ENCODE results near the gene GNG4. TPM values are rescaled to one million over a fixed set of nuclear protein-coding genes. Genes with fewer than 3 reads are reported as not detected.

Gene GNG4
- total RNA-seq, 3 donors from 2014 or later, result 0.15 to 2.9 TPM; not detected in 1

DNA sequence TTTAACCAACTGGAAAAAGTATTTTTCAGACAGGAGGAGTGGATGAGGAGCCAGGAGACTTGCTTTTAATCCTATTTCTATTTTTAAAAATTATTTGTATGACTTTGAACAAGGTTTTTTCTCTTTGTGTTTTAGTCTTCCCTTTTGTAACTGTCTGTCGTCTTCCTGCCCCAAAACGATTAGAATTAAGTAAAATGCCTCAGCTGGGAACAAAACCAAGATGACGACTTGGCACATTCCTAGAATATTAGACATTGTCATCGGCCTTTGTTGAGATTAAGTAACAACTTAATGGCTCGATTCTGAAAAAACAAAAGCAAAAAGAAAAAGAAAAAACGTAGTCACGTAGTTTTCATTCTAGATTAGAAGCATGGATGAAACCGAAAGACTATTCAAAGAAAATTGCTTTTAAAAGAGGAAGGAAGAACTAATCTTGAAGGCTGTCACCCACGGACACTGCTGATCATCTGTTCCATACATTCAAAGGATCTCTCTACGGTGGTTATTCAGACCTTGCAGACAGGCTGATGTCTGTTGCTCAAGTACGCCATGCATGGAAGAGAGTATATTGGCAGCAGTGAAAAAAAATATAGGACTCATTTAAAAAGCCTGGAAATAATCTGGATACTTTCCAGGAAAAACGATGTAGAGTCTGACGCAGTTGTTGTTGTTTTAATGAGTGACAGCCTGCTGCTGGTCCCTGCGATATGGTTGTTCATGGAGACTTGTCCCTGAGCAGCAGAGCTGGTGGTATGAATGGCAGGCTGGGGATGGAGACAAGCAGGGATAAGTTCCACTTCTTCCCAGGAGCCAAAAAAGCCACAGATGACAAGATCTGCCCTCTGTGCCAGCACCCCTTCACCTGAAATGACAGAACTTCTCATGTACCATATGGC, 16.8 kb downstream of the GNG4 start:
- Histone ChIP-seq H3K36me3 (no peaks in the 10 kb centered on the region), H3K4me1 (no peaks in the 10 kb centered on the region), H3K27ac (no peak overlapping the region), H3K9me3 (no peaks in the 10 kb centered on the region), H3K4me3 (peak overlapping the region; percentile 12 to 54 (median 29)), H3K27me3 (no peaks in the 10 kb centered on the region)
- DNase-seq (ENCODE audit: low spot score in 2 of 2), result no peak
- TF ChIP-seq POLR2A (IDR thresholded peaks at IDR 0.05) (no peak), POLR2AphosphoS5 (IDR thresholded peaks at IDR 0.05) (no peak)
- intact Hi-C loops (cut with DNase I; ENCODE audit: low total_unique reads), result no loop called here

DNA sequence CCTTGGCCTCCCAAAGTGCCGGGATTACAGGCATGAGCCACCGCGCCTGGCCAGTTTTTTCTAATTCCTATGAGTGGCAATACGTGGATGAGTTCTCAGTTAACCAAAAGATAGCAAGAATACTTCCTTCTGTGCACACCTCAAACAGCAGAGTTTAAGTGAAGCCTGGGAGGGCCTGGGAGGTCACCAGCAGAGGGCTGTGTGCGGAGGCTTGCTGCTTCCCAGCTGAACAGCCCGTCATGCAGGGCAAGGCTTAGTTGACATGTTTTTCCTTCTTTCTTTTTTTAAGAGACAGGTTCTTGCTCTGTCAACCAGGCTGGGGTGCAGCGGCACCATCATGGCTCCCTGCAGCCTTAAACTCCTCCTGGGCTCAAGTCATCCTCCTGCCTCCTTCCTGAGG, 17.8 kb downstream of the GNG4 start:
- TF ChIP-seq POLR2AphosphoS5 (IDR thresholded peaks at IDR 0.05) (no peak), POLR2A (IDR thresholded peaks at IDR 0.05) (no peak)
- TF ChIP-seq, protein P1, sequence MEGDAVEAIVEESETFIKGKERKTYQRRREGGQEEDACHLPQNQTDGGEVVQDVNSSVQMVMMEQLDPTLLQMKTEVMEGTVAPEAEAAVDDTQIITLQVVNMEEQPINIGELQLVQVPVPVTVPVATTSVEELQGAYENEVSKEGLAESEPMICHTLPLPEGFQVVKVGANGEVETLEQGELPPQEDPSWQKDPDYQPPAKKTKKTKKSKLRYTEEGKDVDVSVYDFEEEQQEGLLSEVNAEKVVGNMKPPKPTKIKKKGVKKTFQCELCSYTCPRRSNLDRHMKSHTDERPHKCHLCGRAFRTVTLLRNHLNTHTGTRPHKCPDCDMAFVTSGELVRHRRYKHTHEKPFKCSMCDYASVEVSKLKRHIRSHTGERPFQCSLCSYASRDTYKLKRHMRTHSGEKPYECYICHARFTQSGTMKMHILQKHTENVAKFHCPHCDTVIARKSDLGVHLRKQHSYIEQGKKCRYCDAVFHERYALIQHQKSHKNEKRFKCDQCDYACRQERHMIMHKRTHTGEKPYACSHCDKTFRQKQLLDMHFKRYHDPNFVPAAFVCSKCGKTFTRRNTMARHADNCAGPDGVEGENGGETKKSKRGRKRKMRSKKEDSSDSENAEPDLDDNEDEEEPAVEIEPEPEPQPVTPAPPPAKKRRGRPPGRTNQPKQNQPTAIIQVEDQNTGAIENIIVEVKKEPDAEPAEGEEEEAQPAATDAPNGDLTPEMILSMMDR (IDR thresholded peaks at IDR 0.05), result no peak
- no peaks in the 10 kb centered on the region for H3K36me3 ChIP-seq
- no peaks in the 10 kb centered on the region for H3K4me1 ChIP-seq
- no peak overlapping the region for H3K27ac ChIP-seq
- intact Hi-C loops (cut with DNase I; ENCODE audit: low total_unique reads), result no loop called here
- no peak for DNase-seq (ENCODE audit: low spot score in 2 of 2)
- no peak overlapping the region for H3K4me3 ChIP-seq
- H3K27me3 ChIP-seq, result no peaks in the 10 kb centered on the region
- no peaks in the 10 kb centered on the region for H3K9me3 ChIP-seq

DNA sequence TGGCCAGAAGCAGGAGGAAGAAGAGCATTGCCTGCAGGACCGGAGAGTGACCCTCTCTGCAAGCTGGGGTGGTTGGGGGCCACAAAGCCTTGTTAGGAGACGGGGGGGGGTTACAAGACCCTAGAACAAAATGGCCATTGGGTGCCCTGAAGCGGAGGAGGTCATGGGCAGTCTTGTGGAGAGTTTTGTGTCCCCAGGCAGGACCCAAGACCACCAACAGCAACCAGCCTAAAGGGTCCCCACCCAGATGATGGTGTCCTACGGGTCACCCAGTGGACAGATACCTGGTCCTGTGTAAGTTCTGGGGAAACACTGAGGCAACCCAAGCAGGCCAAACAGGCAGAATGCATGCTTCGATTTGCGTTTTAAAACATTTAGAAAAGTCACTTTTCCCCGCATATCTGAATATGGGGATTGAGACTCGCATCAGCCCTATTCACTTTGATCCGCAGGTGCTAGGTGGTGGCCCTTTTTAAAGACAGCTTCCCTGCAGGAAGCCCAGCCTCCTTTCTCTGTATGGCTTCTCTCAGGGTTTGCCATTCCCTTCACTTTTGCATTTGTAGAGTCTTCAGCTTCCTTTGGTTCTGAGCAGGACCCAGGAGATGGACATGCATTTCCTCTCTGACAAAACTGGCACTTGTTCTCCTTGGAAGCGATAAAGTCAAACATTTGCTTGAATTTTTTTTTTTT, 21.1 kb downstream of the GNG4 start:
- Histone ChIP-seq H3K27me3 (no peaks in the 10 kb centered on the region), H3K4me3 (no peak overlapping the region), H3K4me1 (no peaks in the 10 kb centered on the region), H3K27ac (no peak overlapping the region), H3K36me3 (no peaks in the 10 kb centered on the region), H3K9me3 (no peaks in the 10 kb centered on the region)
- no peak for DNase-seq (ENCODE audit: low spot score in 2 of 2)
- intact Hi-C loops (cut with DNase I; ENCODE audit: low total_unique reads), result no loop called here
- TF ChIP-seq, protein P1 (IDR thresholded peaks at IDR 0.05), result no peak
- TF ChIP-seq POLR2A (IDR thresholded peaks at IDR 0.05) (no peak), POLR2AphosphoS5 (IDR thresholded peaks at IDR 0.05) (no peak)

DNA sequence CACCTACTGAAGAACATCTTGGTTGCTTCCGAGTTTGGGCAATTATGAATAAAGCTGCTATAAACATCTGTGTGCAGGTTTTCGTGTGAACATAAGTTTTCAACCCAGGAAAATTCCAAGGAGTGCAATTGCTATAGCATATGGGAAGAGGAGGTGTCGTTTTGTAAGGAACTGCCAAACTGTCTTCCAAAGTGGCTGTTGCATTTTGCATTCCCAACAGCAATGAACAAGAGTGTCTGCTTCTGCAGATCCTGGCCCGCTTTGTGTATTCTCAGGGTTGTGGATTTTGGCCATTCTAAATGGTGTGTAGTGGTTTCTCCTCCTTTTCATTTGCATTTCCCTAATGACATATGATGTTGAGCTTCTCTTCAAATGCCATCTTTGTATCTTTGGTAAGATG, 23.8 kb downstream of the GNG4 start:
- TF ChIP-seq POLR2AphosphoS5 (IDR thresholded peaks at IDR 0.05) (no peak), POLR2A (IDR thresholded peaks at IDR 0.05) (no peak)
- Histone ChIP-seq H3K36me3 (no peaks in the 10 kb centered on the region), H3K4me1 (no peaks in the 10 kb centered on the region), H3K9me3 (no peaks in the 10 kb centered on the region), H3K4me3 (no peak overlapping the region), H3K27me3 (no peaks in the 10 kb centered on the region), H3K27ac (no peak overlapping the region)
- DNase-seq (ENCODE audit: low spot score in 2 of 2), result no peak
- intact Hi-C loops (cut with DNase I; ENCODE audit: low total_unique reads), result no loop called here

DNA sequence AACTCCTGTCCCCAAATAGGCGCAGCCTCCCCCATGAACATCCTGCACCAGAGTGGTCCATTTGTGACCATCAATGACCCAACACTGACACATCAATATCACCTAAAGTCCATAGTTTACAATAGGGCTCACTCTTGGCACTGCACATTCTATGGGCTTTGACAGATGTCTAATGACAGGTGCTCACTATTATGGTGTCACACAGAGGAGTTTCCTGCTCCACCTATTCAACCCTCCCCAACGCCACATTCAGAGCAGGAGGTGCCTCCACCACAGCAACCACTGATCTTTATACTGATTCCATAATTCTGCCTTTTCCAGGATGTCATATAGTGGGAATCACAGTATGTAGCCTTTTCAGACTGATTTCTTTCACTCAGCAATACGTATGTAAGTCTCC, 24.2 kb downstream of the GNG4 start:
- no peak for TF ChIP-seq POLR2A (IDR thresholded peaks at IDR 0.05)
- TF ChIP-seq POLR2AphosphoS5 (IDR thresholded peaks at IDR 0.05), result no peak
- TF ChIP-seq, protein P1 (IDR thresholded peaks at IDR 0.05), result no peak
- no peak for DNase-seq (ENCODE audit: low spot score in 2 of 2)
- intact Hi-C loops (cut with DNase I; ENCODE audit: low total_unique reads), result no loop called here
- no peaks in the 10 kb centered on the region for H3K9me3 ChIP-seq
- no peak overlapping the region for H3K4me3 ChIP-seq
- H3K27me3 ChIP-seq, result no peaks in the 10 kb centered on the region
- no peaks in the 10 kb centered on the region for H3K36me3 ChIP-seq
- no peaks in the 10 kb centered on the region for H3K4me1 ChIP-seq
- no peak overlapping the region for H3K27ac ChIP-seq

Measured in breast epithelium (tissue), 4 donors.